GM21723 (cell line): Measurements from ENCODE around the gene CCL4.
"Not testable (repeated sequence)": the region's sequence is repeated elsewhere in the genome, so short reads cannot be mapped to it uniquely, and the experiment has no call there.

Experiments
- ATAC-seq: cut with Tn5 transposase; IDR thresholded peaks from one replicate; pipeline ENCODE4 v1.9.1; 2021; ENCODE audit warnings: mild to moderate bottlenecking, moderate library complexity; ENCODE audit not compliant: unreplicated experiment

CCL4 gene

GRCh38 chr17:36087897-36088572 is 15.6 kb upstream of the CCL4 start:
- not testable (repeated sequence) for ATAC-seq

DNA sequence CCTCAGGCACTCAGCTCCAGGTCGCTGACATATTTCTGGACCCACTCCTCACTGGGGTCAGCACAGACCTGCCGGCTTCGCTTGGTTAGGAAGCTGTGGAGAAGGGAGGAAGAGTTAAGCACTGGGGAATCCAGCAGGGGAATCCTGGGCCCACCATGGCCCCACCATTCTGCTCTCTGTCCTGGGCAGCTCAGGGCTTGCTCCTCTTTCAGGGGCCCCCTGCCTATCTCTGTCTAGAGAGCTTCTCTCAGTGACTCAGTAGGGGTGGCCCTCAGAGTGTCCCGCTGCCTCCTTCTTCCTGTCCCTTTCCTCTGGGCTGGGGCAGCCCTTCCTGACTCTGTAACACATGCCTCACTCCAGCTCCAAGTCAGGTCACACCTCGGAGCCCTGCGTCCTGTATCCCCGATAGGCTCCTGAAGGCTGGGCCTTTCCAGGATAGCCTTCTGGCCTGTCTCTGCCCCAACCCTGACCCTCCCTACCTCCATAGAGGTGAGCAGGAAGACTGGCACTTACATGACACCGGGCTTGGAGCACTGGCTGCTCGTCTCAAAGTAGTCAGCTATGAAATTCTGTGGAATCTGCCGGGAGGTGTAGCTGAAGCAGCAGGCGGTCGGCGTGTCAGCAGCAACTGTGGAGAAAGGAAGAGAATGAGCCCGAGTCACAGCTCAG is 14.8 kb upstream of the CCL4 start:
- ATAC-seq = no peak

- ATAC-seq = no peak
These were observed 14.2 kb upstream of the CCL4 start for GRCh38 chr17:36089339-36089865.

- peak; percentile 70 for ATAC-seq
These were observed 13.5 kb upstream of the CCL4 start, which contains the start of gene CCL3 for GRCh38 chr17:36089888-36090836. Gene CCL3 (minus strand): TSS chr17:36090143. CDS start chr17:36090058, 85 bp downstream.

DNA sequence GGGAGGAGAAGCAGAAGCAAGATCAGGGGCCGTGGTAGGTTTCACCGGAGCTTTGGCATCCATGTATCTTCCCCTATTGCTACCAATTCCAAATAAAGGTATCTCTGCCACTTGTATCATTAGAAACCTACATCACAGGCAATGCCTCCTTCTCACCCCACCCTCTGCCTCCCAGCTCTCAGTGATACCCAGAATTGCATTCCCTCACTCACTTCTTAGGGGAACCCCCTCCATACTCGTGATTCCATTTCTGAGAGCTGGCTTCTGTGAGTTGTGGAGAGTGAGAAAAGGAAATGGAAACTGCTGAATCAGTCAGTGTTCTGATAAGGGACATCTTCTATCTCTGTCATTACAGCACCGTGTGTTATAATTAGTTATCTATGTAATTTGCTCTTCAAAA is 11.4 kb upstream of the CCL4 start:
- no peak for ATAC-seq

DNA sequence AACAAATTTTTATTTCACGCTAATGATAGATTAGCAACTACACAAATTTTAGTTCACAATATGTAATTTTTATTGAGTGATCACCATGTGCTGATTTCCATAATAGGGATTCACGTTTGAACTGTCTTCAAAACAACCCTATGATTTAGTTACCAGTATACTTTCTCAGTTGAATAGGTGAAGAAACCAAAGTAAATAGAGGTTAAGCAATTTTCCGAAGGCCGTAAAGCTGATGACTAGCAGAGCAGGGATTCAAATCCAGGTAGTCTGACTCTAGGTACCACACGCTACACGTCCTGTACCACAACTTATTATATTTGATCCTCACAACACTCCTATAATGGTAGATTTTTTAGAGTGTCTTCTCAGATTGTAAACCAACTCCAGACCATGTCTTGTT is 10.9 kb upstream of the CCL4 start:
- ATAC-seq = not testable (repeated sequence)

DNA sequence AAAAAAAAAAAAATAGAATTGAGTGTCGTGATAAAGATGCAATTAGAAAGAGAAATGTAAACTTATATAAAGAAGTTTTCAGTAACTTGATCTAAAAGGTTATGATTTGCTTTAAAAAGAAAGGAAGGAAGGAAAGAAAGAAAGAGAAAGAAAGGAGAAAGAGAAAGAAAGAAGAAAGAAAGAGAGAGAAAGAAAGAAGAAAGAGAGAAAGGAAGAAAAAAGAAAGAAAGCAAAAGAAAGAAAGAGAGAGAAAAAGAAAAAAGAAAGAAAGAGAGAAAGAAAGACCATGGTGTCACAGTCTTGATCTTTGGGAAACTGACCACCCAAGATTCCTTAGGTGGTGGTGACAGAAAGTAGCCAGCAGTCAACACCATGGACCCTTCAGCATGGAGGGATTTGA is 9.4 kb upstream of the CCL4 start:
- ATAC-seq = no peak

DNA sequence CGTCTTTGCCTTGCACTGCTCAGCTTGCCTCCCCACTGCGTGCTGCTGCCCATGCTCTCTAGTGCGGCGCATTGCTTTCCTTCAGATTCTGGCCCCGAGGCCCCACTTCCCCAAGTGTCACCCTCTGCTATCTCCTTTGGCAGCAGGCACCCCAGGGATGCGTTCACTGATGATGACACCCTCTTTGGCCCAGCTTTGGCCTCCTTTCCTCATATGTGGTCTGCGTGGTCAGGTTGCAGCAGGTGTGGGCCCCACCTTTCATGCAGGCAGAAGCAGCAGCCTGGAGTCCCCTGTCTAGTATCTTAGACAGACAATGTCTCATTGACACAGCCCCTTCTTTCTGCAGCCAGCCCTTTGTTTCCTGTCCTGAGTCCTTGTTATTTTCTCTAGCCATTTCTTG is 8.9 kb upstream of the CCL4 start:
- ATAC-seq = no peak

DNA sequence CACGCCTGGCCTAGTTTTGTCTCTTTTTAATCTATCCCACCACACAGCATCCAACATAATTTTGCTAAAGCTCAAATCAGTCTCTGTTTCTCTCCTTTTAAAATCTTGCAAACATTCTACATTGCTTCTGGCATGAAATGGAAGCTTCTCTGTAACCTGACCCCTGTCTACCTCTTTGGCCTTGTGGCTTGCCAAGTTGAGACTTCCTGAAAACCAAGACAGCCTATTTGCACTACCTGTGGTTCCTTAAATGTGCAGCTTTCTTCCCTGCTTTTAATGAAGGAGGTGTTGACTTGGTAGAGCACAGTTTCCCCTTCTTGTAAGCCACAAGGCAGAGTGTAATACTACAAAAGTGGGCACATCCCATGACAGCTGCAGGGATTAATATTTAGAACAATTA is 7.6 kb upstream of the CCL4 start:
- no peak for ATAC-seq

- not testable (repeated sequence) for ATAC-seq
These were observed 4.6 kb upstream of the CCL4 start for GRCh38 chr17:36099004-36099403.

- not testable (repeated sequence) for ATAC-seq
These were observed 619 bp downstream of the CCL4 start for GRCh38 chr17:36104246-36104645.

DNA sequence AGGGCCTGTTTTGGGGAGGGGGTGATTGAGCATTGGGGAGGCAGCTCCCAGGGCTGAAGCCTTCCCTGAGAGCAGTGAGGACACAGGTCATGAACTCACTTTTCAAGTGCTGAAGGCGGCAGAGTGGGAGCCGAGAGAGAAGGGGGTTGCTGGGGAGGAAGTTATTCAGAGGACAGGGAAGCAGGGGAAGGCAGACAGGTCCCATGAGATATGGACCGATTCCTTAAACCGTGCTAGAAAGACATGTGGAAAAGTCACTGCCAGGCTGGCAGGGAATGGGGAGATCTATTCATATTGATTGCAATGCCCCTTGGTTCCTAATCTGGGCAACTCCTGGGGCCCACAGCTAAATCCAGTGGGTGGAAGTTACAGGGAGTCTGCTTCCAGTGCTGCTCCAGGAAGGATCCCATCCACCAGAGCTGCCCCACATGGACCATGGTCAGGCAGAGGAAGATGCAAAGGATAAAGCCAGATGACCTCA is 1.1 kb downstream of the CCL4 start:
- ATAC-seq = no peak

DNA sequence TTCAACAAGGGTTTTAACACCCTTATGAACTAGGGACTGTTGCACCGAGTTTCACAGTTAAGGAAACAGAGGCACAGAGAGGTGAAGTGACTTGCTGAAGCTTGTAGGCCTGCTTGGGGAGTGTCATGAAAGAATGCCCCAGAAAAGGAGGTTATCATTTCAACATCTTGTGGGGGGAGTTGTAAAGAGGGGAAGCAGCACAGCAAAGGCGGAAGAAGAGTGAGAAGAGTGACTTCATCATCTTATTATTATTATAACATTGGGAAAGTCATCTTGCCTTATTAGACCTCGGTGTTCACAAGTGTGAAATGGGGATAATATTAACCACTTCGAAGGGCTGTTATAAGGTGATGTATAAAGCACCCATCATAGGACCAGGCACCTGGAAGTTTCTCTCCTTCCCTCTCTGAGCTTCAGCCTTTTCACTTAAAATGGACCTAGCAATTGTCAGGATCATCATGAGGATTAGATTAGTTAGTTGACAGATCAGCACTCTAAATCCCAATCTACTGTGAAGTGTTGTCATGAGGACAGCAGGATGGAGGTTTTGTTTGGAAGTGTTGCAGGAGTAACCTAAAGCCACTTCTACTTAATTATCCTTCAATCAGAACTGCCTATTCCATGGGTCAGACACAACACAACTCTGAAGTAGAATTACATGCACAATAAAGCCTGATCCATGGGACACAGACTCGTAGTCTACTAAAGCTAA is 2.3 kb downstream of the CCL4 start:
- no peak for ATAC-seq

GRCh38 chr17:36106493-36106835 is 2.8 kb downstream of the CCL4 start:
- ATAC-seq = no peak

DNA sequence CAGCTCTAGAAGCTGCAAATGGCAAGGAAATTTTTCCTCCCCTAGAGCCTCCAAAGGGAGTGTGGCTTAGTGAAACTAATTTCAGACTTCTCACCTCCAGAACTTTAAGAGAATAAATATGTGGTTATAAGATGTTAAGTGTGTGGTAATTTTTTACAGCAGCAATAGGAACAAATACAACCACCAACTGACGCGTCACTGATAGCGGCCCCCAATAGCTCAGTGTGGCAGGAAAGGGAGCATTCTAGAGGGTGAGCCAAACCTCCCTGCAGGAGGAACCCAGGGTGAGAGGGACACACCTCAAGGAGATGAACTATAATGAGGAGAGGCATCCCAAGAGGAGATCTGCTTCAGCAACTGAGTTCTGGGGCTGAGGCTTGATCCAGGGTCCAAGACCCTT is 4.0 kb downstream of the CCL4 start:
- no peak for ATAC-seq

DNA sequence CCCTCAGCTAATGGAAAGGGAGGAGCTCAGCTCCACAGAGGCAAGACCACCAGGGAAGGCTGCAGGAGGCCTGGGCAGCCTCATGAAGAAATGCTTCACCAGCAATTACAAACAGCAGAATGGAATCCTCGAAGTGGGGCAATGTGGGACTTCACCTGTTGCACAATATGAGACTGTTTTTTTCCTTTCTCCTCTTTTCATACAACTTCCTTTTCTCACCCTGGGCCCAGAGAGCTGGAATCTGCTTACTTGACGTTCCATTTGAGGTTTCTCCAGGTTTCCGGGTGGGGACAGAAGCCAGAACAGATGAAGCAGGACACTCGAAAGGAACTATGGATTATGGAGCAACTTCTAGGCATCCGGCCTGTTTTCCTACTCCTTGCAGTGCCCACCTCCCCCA is 4.6 kb downstream of the CCL4 start:
- ATAC-seq = not testable (repeated sequence)

GRCh38 chr17:36111068-36111490 is 7.5 kb downstream of the CCL4 start:
- no peak for ATAC-seq

GRCh38 chr17:36112572-36112971 is 8.9 kb downstream of the CCL4 start:
- ATAC-seq = no peak

- ATAC-seq = not testable (repeated sequence)
These were observed 9.5 kb downstream of the CCL4 start for GRCh38 chr17:36113131-36113530.

- not testable (repeated sequence) for ATAC-seq
These were observed 11.5 kb downstream of the CCL4 start for GRCh38 chr17:36114971-36115648.
